ELR (cell line): Measurements from ENCODE around the gene HMGCS2.

Experiments used
- DNase-seq: peaks from one replicate; pipeline ENCODE4 v3.0.0-alpha.2; 2015; ENCODE audit warnings: low read depth

HMGCS2 gene

GRCh38 chr1:119768778-119769177 lies at the start of gene HMGCS2:
Gene HMGCS2, minus strand, starts transcription at chr1:119768905. Its CDS starts 61 bp downstream, at chr1:119768844.
- no peak for DNase-seq

DNA sequence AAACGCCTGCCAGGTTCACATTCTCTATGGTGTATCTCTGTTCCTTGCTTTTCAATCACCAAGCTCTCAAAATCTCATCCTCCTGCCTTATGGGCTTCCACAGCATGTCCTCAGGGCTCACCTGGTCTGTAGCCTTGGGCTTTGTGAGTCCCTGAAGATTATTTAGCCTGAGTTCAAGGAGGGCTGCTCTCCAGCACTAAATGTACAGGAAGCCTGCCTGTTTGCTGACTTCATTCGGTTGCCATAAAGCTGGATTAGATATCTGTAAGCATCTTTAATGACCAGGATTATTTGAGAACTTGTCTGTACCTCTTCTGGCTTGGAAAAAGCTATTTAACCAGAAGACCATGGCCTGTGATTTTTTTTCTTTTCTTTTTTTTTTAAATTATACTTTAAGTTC lies 49.5 kb upstream of the HMGCS2 start:
- no peak for DNase-seq

DNA sequence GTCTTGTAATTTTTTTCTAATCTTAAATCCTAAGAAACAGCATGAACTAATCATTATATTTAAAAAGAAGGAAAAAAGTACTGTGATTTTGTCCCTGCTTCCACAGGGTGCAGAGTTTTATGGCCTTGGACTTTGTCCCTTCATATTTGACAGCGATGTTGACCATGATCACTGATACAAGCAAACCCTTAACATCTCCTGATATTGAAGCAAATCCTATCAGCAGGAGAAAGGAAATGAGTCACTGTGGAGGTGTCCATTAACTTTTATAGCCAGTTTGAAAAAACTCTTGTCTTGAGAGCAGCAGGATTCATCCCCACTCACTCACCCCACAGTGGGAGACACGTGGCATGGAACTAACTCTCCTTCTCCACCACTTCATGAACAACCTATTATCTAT lies 47.7 kb upstream of the HMGCS2 start:
- DNase-seq: peak; percentile 69

DNA sequence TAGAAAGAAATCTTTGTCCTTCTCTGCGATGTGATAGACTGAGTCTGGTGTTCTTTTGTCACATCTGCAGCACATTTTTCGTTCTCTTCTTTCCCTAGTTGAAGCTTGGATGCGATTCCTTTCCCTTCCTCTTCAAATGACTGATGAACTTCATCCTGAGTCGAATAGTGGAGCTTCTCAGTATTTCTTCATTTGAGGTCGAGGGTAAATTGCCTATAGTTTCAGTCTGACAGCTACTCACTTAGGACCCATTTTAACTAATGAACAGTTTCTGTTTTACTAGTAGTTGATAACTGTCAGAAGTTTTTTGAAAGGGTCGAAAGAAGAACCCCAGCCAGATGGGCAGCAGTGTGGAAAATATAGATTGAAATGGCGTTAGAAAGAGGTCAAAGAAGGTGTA lies 47.2 kb upstream of the HMGCS2 start:
- DNase-seq: no peak

DNA sequence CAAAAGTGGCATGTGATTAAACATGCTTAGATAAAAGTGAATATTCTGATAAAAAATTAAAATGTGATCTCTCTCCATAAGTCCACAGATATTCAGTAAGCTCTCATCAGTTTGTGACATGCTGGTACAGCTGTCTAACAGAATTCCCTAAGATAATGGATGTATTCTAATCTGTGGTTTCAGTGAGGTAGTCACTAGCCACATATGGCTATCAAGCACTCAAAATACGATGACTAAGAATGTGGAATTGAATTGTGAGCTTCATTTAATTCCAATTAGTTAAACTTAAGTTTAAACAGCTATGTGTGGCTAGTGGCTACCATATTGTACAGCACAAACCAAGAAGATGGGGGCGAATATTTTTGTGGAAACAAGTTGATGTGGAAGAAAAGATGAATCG lies 46.7 kb upstream of the HMGCS2 start:
- peak; percentile 69 for DNase-seq

- DNase-seq: no peak
These were observed 45.6 kb upstream of the HMGCS2 start for GRCh38 chr1:119814288-119814687.

DNA sequence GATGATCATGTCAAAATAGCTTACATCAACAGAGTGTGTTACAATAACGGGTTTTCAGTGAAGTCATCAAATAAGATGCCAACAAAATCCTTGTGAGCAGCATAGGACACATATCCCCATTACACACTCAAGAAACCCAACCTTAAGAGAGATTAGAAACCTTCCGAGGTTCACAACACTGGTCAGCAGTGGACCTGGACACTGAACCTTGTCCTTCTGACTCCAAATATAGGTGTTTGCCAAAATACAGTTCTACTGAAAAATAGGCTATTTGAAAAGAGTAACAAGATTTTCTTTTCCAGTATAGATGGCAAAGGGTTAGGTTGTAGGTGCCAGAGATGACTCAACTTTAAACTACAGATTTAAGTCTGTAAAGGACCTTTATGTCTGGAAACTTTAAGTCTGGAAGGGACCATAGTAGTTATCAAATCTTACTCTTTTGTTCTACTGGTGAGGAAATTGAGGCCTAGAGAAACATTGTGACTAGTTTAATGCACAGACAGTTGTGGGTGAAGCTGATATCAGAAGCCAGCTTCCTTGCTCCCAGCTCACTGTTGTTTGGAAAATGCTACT lies 43.4 kb upstream of the HMGCS2 start:
- DNase-seq: no peak

- no peak for DNase-seq
These were observed 42.7 kb upstream of the HMGCS2 start, which contains the start of gene REG4 for GRCh38 chr1:119811387-119811786. Gene REG4, minus strand, starts transcription at chr1:119811460. Its CDS starts 2,691 bp downstream, at chr1:119808769.

DNA sequence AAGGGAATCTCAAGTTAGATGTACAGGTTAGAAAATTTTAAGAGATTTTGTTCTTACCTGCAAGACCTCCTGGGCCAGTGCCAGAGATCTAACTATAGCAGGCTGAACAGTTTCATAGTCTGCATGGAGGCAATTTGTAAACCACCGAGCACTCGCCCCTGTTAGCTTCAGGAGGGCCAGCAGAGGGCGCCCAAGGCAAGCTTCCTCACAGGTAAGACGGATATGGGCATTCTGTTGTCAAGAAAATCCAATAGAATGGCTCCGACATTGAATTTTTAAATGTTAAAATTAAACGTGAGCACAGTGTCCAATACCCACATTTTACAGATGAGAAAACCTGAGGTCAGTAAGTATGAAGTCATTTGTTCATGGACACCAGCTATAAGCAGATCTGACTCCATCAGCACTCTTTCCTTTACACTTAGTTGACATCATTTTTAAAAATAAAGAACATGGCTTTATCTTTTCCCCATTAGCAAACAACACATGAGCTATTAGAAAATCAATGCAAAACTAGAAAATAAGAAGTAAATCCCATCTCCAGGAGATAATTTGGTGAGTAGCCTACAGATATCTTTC lies 40.4 kb upstream of the HMGCS2 start:
- DNase-seq: peak; percentile 75

DNA sequence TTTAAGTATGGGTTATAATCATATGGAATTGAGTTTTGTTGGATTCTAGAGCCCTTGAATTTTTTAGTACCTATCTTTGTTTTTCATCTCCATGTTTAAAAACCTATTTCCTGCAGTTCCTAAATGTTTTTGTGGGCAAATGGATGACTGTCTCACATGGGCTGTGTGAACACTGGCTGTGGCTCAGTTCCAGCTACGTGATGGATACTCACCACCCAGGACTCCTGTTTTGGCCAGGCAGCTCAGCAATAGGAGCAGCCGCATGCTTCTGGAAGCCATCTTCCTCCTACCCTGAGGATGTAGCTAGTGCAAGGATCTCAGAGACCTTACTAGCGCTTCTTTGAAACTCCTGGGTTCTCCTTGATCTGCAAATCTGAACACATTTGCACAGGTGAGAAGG lies 39.8 kb upstream of the HMGCS2 start:
- DNase-seq: peak; percentile 70

DNA sequence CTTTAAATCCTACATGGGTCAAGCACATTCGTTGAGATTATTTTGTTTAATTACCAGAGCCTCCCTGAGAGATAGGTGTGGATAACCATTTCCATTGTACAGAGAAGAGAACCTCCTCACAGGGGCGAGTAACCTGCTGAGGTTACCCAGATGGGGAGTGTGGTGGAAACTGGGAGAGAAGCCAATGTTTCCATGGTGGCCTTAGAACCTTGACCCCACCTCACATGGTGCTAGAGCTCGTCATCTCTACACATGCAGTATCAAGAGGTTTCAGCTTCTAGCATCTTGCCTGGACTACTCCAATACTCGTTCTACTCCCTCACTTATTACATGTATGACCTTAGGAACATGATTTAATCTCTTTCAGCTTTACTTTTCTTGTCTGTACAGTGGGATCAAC lies 37.8 kb upstream of the HMGCS2 start:
- no peak for DNase-seq

DNA sequence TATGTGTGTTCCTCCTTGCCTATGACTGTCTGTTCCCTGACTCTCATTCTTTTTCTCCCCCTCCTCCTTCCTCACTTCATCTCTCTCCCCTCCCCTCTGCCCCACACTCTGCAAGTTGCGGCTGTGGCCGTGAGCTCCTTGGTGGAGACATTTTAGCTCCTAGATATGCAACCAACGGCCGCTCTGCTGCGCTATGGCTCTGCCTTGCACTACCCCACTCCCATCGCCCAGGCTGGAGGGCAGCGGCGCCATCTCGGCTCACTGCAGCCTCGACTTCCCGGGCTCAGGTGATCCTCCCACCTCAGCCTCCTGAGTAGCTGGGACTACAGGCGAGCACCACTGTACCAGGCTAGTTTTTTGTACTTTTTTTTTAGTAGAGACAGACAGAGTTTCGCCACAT lies 37.0 kb upstream of the HMGCS2 start:
- no peak for DNase-seq

GRCh38 chr1:119805247-119805646 lies 36.5 kb upstream of the HMGCS2 start:
- DNase-seq: no peak

DNA sequence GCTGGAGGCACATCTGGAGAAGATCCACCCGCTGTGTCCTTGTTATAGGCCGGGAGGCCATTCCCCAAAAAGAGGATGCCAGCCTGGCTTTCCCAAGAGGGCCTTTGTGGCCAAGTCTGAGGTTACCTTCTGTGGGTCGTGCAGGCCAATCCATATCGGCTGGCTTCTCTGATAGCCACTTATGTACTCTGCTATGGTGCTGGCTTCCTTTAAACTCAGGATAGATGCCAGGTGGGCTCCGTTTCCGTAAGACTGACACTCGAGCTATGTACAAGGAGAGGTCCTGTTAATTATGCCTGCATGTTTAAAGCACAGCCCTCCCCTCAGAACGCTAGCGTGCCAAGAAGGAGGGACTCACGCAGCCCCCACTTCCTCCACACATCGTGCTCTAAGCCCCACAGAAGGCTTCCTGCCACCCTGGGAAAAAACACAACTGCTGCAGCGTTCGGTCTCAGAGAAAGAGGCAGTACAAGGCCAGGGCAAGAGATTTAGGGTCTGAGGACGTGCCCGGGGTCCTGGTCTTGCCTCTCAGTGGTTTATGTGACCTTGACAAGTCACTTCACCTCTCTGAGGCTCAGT lies 31.0 kb upstream of the HMGCS2 start:
- DNase-seq: no peak

DNA sequence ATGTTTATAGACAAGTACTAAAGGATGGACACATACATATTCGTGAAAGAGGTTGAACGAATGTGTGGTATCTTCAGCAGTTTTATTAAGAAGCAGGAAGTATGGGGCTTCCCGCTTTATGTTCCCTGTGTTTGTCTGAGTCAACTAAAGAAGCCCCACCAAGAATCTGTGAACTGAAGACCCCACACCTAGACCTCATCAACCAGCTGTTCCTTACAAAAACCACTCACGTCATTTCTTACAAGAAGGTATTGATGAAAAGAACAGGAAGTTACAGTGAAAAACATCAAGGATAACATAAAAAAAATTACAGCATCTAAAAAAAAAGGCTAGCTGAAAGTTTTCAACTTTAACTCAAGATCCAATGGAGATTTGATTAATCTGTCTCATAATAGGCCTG lies 30.3 kb upstream of the HMGCS2 start:
- DNase-seq: no peak

DNA sequence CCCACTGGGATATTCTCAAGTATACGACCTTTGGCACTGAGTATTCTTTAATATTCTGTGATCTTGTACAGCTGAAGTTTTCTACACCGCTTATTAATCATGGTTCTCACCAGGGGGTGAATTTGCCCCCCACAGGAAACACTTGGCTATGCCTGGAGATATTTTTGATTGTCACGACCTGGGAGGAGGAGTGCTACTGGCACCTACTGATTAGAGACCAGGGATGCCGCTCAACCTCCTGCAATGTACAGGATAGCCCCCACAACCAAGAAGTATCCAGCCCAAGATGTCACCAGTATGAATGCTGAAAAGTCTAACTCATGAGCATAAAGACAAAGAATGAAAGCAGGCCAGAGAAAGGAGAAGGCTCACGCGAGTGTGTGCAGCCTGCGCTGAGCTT lies 28.9 kb upstream of the HMGCS2 start:
- DNase-seq: no peak

GRCh38 chr1:119797162-119797561 lies 28.5 kb upstream of the HMGCS2 start:
- DNase-seq: no peak

DNA sequence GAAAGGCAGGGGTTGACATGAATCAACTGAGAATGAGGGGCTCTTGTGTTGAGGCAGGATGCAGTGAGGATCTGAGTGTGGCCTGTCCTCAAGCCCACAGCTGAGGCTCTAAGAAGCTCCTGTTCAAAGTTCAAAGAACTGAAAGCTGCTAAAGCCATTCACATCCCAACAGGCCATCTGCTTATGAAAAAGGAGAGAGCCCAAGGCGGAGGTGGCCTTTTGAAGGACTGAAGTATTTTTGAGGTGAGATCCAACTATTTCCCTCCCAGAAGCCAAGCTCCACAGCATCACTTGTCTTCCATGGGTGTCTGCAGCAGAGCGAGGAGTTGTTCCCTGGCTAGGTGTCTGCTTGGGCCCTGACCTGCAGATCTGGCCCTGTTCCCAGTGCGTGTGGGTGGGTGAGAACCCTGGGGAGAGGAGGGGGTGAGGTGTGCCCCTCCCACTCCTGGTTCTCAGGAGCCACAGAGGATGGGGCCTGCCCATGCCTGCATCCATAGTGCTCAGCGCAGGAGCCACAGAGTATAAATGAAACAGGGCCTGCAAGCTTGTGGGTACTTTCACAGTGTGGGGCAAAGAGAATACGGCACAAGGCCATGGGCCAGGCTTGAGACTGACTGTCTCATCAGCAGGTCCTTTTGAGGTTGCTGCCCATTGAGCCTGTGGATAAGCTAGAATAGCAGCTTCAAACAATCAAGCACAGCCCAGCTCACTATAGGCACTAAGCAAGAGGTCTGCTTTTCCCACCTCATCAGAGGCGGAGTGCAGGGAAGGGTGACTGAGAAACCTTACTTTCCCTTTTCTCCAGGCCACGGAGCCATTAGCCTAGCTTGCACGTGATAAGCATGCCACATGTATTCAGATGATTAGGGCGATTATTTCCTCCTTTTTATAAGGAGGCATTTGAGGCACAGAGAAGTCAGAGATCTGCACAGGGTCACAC lies 26.8 kb upstream of the HMGCS2 start:
- no peak for DNase-seq

- DNase-seq: no peak
These were observed 26.2 kb upstream of the HMGCS2 start for GRCh38 chr1:119794876-119795240.

GRCh38 chr1:119794230-119794875 lies 25.6 kb upstream of the HMGCS2 start:
- DNase-seq: no peak

- no peak for DNase-seq
These were observed 22.7 kb upstream of the HMGCS2 start for GRCh38 chr1:119791377-119791776.

- DNase-seq: no peak
These were observed 21.9 kb upstream of the HMGCS2 start for GRCh38 chr1:119790451-119791198.
